ENCODE results near the gene LAMA3. TPM values are rescaled to one million over a fixed set of nuclear protein-coding genes. Genes with fewer than 3 reads are reported as not detected.

LAMA3 gene
- total RNA-seq, 1 donor, result 8.3 TPM

GRCh38 chr18:23920054-23920453 lies 230.8 kb downstream of the LAMA3 start:
- H3K27me3 ChIP-seq (ENCODE audit: insufficient read depth, low read length), result no peaks in the 10 kb centered on the region
- no peaks in the 10 kb centered on the region for H3K9me3 ChIP-seq (ENCODE audit: low read depth, low read length)
- DNase-seq (ENCODE audit: insufficient read length, low spot score, missing footprints), result no peak
- no peak overlapping the region for H3K4me2 ChIP-seq (ENCODE audit: insufficient read depth, low read length)
- H4K20me1 ChIP-seq (ENCODE audit: insufficient read depth, low read length), result no peaks in the 10 kb centered on the region
- H3K27ac ChIP-seq (ENCODE audit: low read depth, low read length), result no peak overlapping the region
- H3K4me3 ChIP-seq (ENCODE audit: insufficient read depth, low read length), result no peak overlapping the region
- no peaks in the 10 kb centered on the region for H3K79me2 ChIP-seq (ENCODE audit: insufficient read depth, low read length)
- TF ChIP-seq CTCF (IDR thresholded peaks at IDR 0.05; ENCODE audit: extremely low read depth, low read depth, low read length), result no peak
- H3K4me1 ChIP-seq (ENCODE audit: insufficient read depth, low read length), result peaks cover 7% of the 10 kb centered on the region
- H2AFZ ChIP-seq (ENCODE audit: low read length), result no peak overlapping the region
- H3K36me3 ChIP-seq (ENCODE audit: insufficient read depth, low read length), result no peaks in the 10 kb centered on the region

- H3K9me3 ChIP-seq (ENCODE audit: low read depth, low read length), result no peaks in the 10 kb centered on the region
- no peaks in the 10 kb centered on the region for H4K20me1 ChIP-seq (ENCODE audit: insufficient read depth, low read length)
- no peaks in the 10 kb centered on the region for H3K27me3 ChIP-seq (ENCODE audit: insufficient read depth, low read length)
- H3K4me1 ChIP-seq (ENCODE audit: insufficient read depth, low read length), result peaks cover 7% of the 10 kb centered on the region
- H3K27ac ChIP-seq (ENCODE audit: low read depth, low read length), result no peak overlapping the region
- no peak for TF ChIP-seq CTCF (IDR thresholded peaks at IDR 0.05; ENCODE audit: extremely low read depth, low read depth, low read length)
- no peaks in the 10 kb centered on the region for H3K79me2 ChIP-seq (ENCODE audit: insufficient read depth, low read length)
- no peak overlapping the region for H2AFZ ChIP-seq (ENCODE audit: low read length)
- no peak for DNase-seq (ENCODE audit: insufficient read length, low spot score, missing footprints)
- no peaks in the 10 kb centered on the region for H3K36me3 ChIP-seq (ENCODE audit: insufficient read depth, low read length)
- H3K4me3 ChIP-seq (ENCODE audit: insufficient read depth, low read length), result no peak overlapping the region
- H3K4me2 ChIP-seq (ENCODE audit: insufficient read depth, low read length), result no peak overlapping the region
Observed at GRCh38 chr18:23921716-23922285, 232.5 kb downstream of the LAMA3 start.

GRCh38 chr18:23922939-23923338 lies 233.7 kb downstream of the LAMA3 start:
- no peaks in the 10 kb centered on the region for H3K36me3 ChIP-seq (ENCODE audit: insufficient read depth, low read length)
- H3K27me3 ChIP-seq (ENCODE audit: insufficient read depth, low read length), result no peaks in the 10 kb centered on the region
- no peak overlapping the region for H3K27ac ChIP-seq (ENCODE audit: low read depth, low read length)
- H3K9me3 ChIP-seq (ENCODE audit: low read depth, low read length), result no peaks in the 10 kb centered on the region
- no peaks in the 10 kb centered on the region for H3K79me2 ChIP-seq (ENCODE audit: insufficient read depth, low read length)
- no peak overlapping the region for H3K4me3 ChIP-seq (ENCODE audit: insufficient read depth, low read length)
- no peaks in the 10 kb centered on the region for H4K20me1 ChIP-seq (ENCODE audit: insufficient read depth, low read length)
- DNase-seq (ENCODE audit: insufficient read length, low spot score, missing footprints), result no peak
- H3K4me2 ChIP-seq (ENCODE audit: insufficient read depth, low read length), result no peak overlapping the region
- H3K4me1 ChIP-seq (ENCODE audit: insufficient read depth, low read length), result peaks cover 7% of the 10 kb centered on the region
- TF ChIP-seq CTCF (IDR thresholded peaks at IDR 0.05; ENCODE audit: extremely low read depth, low read depth, low read length), result no peak
- H2AFZ ChIP-seq (ENCODE audit: low read length), result no peak overlapping the region

GRCh38 chr18:23924813-23925212 lies 235.6 kb downstream of the LAMA3 start:
- H3K27me3 ChIP-seq (ENCODE audit: insufficient read depth, low read length), result no peaks in the 10 kb centered on the region
- no peaks in the 10 kb centered on the region for H4K20me1 ChIP-seq (ENCODE audit: insufficient read depth, low read length)
- H3K36me3 ChIP-seq (ENCODE audit: insufficient read depth, low read length), result no peaks in the 10 kb centered on the region
- H3K9me3 ChIP-seq (ENCODE audit: low read depth, low read length), result no peaks in the 10 kb centered on the region
- peaks cover 13% of the 10 kb centered on the region for H3K4me1 ChIP-seq (ENCODE audit: insufficient read depth, low read length)
- TF ChIP-seq CTCF (IDR thresholded peaks at IDR 0.05; ENCODE audit: extremely low read depth, low read depth, low read length), result no peak
- no peak overlapping the region for H2AFZ ChIP-seq (ENCODE audit: low read length)
- peak; percentile 79 for DNase-seq (ENCODE audit: insufficient read length, low spot score, missing footprints)
- H3K4me2 ChIP-seq (ENCODE audit: insufficient read depth, low read length), result no peak overlapping the region
- no peaks in the 10 kb centered on the region for H3K79me2 ChIP-seq (ENCODE audit: insufficient read depth, low read length)
- no peak overlapping the region for H3K4me3 ChIP-seq (ENCODE audit: insufficient read depth, low read length)
- H3K27ac ChIP-seq (ENCODE audit: low read depth, low read length), result no peak overlapping the region
